ENCODE data around the gene ZNF417. TPM values are rescaled to one million over a fixed set of nuclear protein-coding genes. Genes with fewer than 3 reads are reported as not detected.
A peak's percentile ranks its signal among the peaks of the same experiment; 100 is the strongest.

The ZNF417 gene
- total RNA-seq, 2 experiments from 2014 or later = 26.2 to 31.6 TPM

- H3K4me3 Mint-ChIP-seq = no peak overlapping the region
- ChIA-PET POLR2A (no interaction called here), CTCF (no interaction called here)
- DNase-seq (no peak), ATAC-seq (ENCODE audit: poor library complexity) (no peak)
- Histone ChIP-seq H3K9me3 (ENCODE audit: control insufficient read depth in 1 of 2, insufficient read depth in 1 of 2, low read length in 2 of 2) (peaks cover 56 to 89% of the 10 kb centered on the region in 2 experiments), H3K27me3 (ENCODE audit: control insufficient read depth in 1 of 2, insufficient read depth in 2 of 2, low read length in 2 of 2) (no peaks in the 10 kb centered on the region), H3K4me3 (ENCODE audit: low read length) (no peak overlapping the region), H3K4me1 (ENCODE audit: insufficient read depth, low read length) (peaks cover 3% of the 10 kb centered on the region), H3K36me3 (ENCODE audit: insufficient read depth, low read length) (peaks cover 42% of the 10 kb centered on the region), H3K27ac (ENCODE audit: low read depth in 1 of 2, low read length in 2 of 2) (no peak overlapping the region)
- TF ChIP-seq CTCF (IDR thresholded peaks at IDR 0.05) = no peak
- peaks cover 97% of the 10 kb centered on the region for H3K36me3 Mint-ChIP-seq (ENCODE audit: low read depth)
- no peak overlapping the region for H3K27ac Mint-ChIP-seq
- H3K4me1 Mint-ChIP-seq (ENCODE audit: low read depth) = peaks cover 11% of the 10 kb centered on the region
- H3K27me3 Mint-ChIP-seq = no peaks in the 10 kb centered on the region
- intact Hi-C loops (cut with DNase I, micrococcal nuclease) = no loop called here
- H3K9me3 Mint-ChIP-seq = peaks cover 29% of the 10 kb centered on the region
Observed at GRCh38 chr19:57941593-57941992, 25.2 kb upstream of the ZNF417 start.

GRCh38 chr19:57935731-57936130, 19.3 kb upstream of the ZNF417 start:
- CTCF ChIA-PET = no interaction called here
- POLR2A ChIA-PET = interaction anchor here (1.2 to 2.4 kb wide), 2 partner anchors 19 to 67 kb away, joined by 7 to 14 read pairs; partner anchors contain the start of genes ZNF417 and ZNF606
- H3K4me3 Mint-ChIP-seq = peak overlapping the region; percentile 94
- Histone ChIP-seq H3K4me3 (ENCODE audit: low read length) (no peak overlapping the region), H3K4me1 (ENCODE audit: insufficient read depth, low read length) (peaks cover 12% of the 10 kb centered on the region), H3K36me3 (ENCODE audit: insufficient read depth, low read length) (peaks cover under 1% of the 10 kb centered on the region), H3K27ac (ENCODE audit: low read depth in 1 of 2, low read length in 2 of 2) (no peak overlapping the region), H3K27me3 (ENCODE audit: control insufficient read depth in 1 of 2, insufficient read depth in 2 of 2, low read length in 2 of 2) (peaks cover 0 to 2% of the 10 kb centered on the region in 2 experiments), H3K9me3 (ENCODE audit: control insufficient read depth in 1 of 2, insufficient read depth in 1 of 2, low read length in 2 of 2) (peaks cover 79 to 84% of the 10 kb centered on the region in 2 experiments)
- no peak for TF ChIP-seq CTCF (IDR thresholded peaks at IDR 0.05)
- ATAC-seq (ENCODE audit: poor library complexity) = no peak
- H3K27me3 Mint-ChIP-seq = no peaks in the 10 kb centered on the region
- H3K4me1 Mint-ChIP-seq (ENCODE audit: low read depth) = peaks cover 11% of the 10 kb centered on the region
- intact Hi-C loops (cut with DNase I, micrococcal nuclease) = no loop called here
- no peak overlapping the region for H3K27ac Mint-ChIP-seq
- peaks cover 21% of the 10 kb centered on the region for H3K9me3 Mint-ChIP-seq
- peaks cover 93% of the 10 kb centered on the region for H3K36me3 Mint-ChIP-seq (ENCODE audit: low read depth)
- DNase-seq = no peak

- H3K9me3 Mint-ChIP-seq = peaks cover 21% of the 10 kb centered on the region
- TF ChIP-seq CTCF (IDR thresholded peaks at IDR 0.05) = no peak
- H3K4me3 Mint-ChIP-seq = peak within 1 kb of the TSS; percentile 94
- intact Hi-C loops (cut with DNase I, micrococcal nuclease) = no loop called here
- Histone ChIP-seq H3K4me1 (ENCODE audit: insufficient read depth, low read length) (peaks cover 12% of the 10 kb centered on the region), H3K27me3 (ENCODE audit: control insufficient read depth in 1 of 2, insufficient read depth in 2 of 2, low read length in 2 of 2) (peaks cover 0 to 2% of the 10 kb centered on the region in 2 experiments), H3K9me3 (ENCODE audit: control insufficient read depth in 1 of 2, insufficient read depth in 1 of 2, low read length in 2 of 2) (peaks cover 80 to 84% of the 10 kb centered on the region in 2 experiments), H3K36me3 (ENCODE audit: insufficient read depth, low read length) (no peaks in the 10 kb centered on the region), H3K27ac (ENCODE audit: low read depth in 1 of 2, low read length in 2 of 2) (peak within 1 kb of the TSS in 1 of 2 donors; percentile 50), H3K4me3 (ENCODE audit: low read length) (peak within 1 kb of the TSS; percentile 58)
- no peaks in the 10 kb centered on the region for H3K27me3 Mint-ChIP-seq
- ChIA-PET CTCF (no interaction called here), POLR2A (interaction anchor here (1.2 to 2.4 kb wide), 2 partner anchors 18 to 68 kb away, joined by 7 to 14 read pairs; partner anchors contain the start of genes ZNF417 and ZNF606)
- peaks cover 11% of the 10 kb centered on the region for H3K4me1 Mint-ChIP-seq (ENCODE audit: low read depth)
- peak; percentile 99 for ATAC-seq (ENCODE audit: poor library complexity)
- H3K36me3 Mint-ChIP-seq (ENCODE audit: low read depth) = peaks cover 93% of the 10 kb centered on the region
- DNase-seq = peak in 11 of 14 experiments; percentile 5 to 76 (median 28)
- peak within 1 kb of the TSS; percentile 90 for H3K27ac Mint-ChIP-seq
Observed at GRCh38 chr19:57934820-57935665, 18.7 kb upstream of the ZNF417 start, which contains the start of gene ZNF418. Gene ZNF418, minus strand, starts transcription at chr19:57935402. Its CDS starts 1,580 bp downstream, at chr19:57933822.
